CD4-positive, alpha-beta T cell treated with Interferon gamma for 1 hour (primary cell): ENCODE measurements around the gene B3GNT7.
"Not testable (repeated sequence)": the region's sequence is repeated elsewhere in the genome, so short reads cannot be mapped to it uniquely, and the experiment has no call there.

Source experiments
- DNase-seq: peaks from one replicate; pipeline ENCODE4 v3.0.0-alpha.2; 2020

Gene B3GNT7

DNA sequence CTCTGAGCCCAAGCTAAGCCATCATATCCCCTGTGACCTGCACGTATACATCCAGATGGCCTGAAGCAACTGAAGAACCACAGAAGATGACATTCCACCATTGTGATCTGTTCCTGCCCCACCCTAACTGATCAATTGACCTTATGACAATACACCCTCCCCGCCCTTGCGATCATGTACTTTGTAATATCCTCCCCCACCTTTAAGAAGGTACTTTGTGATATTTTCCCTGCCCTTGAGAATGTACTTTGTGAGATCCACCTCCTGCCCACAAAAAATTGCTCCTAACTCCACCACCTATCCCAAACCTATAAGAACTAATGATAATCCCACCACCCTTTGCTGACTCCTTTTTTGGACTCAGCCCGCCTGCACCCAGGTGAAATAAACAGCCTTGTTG lies 34.9 kb downstream of the B3GNT7 start:
- not testable (repeated sequence) for DNase-seq

DNA sequence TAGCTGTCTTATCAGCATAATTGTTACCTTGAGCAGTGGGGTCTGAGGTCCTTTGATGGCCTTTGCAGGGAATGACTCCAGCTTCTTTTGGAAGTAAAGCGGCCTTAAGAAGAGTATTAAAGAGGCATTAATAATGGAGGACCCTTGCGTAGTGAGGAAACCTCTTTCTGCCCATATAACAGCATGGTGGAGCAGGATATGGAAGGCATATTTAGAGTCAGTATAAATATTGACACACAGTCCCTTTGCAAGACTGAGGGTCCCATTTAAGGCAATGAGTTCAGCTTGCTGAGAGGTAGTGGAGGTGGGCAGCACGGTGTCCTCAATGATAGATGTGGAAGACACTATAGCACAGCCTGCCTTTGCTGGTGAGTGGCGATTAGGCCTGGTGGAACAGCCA lies 36.1 kb downstream of the B3GNT7 start:
- DNase-seq = no peak

DNA sequence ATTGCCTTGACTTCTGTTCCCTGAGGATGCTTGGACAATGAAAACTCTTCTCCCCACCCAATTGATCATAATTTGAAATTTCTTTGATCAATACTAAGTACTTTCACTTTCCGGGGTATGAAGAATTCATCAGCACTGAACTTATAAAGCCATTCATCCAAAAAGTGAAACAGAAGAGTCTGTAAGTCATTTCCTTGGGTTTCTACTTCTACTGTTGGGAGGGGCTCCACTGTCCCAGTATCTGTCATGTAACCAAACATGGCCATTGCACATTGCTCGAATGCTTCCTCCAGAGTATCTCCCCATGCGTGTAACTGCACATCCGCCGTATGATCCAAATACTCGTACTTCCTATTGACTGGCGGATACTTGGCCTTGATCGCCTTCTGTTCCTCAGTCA lies 38.5 kb downstream of the B3GNT7 start:
- no peak for DNase-seq

DNA sequence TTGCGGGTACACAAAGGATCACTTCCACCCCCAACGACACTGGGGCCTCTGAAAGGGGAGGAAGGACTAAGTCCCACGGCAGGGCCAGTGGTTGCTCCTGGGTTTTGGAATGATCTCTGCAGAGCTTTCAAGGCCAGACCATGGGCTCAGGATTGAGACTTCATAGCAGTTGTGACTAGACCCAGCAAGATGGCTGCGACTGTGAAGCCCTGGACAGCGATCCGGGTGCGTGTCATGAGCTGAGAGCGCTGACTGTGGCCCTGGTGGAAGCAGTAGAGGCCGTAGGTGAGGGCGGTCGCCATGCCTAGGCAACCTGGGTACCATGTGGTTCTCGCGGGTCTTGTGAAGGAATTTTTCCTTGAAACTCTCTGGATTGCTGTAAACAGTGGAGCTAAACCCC lies 41.4 kb downstream of the B3GNT7 start:
- DNase-seq = no peak

DNA sequence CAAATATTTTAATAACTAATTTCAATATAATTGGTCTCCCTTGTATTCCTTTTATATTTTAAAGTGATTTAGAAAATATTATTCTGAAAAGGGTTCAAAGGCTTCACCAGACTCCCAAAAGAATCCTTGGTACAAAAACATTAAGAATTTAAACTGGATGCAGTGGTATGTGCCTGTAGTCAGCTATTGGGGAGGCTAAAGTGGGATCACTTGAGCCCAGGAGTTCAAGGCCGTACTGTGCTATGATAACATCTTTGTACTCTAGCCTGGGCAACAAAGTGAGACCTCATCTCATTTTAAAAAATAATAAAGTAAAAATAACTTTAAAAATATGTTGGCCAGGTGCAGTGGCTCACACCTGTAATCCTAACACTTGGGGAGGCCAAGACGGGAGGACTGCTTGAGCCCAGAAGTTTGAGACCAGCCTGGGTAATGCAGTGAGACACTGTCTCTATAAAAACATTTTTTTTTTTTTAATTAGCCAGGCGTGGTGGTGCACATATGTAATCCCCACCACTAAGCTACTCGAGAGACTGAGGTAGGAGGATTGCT lies 54.1 kb downstream of the B3GNT7 start:
- DNase-seq = no peak

DNA sequence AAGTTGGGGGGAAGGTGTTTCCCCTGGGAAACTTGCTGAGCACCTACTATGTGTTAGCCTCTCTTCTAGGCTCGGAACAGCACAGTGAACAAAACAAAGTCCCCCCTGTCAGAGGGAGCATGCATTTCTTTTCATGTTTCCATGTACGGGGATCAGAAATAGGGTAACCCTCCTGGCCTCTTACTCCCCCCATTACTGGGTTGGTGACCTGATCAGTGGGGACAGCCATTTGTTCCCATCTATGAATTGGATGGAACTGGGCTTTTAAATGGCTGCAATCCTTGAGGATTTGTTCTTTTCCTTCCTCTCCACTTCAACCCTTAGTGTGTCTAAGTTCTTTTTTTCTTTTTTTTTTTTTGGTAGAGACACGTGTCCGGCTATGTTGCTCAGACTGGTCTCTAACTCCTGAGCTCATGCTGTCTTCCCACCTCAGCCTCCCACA lies 55.1 kb downstream of the B3GNT7 start:
- no peak for DNase-seq
